Mesothelial cell of epicardium (in vitro differentiated cells): ENCODE measurements around the gene RIN2. TPM values are rescaled to one million over a fixed set of nuclear protein-coding genes. Genes with fewer than 3 reads are reported as not detected.

ENCODE experiments used
- DNase-seq, 2 experiments: peaks; one replicate each; pipeline ENCODE4 v3.0.0; 2021; ENCODE audit warnings: low spot score in 2 of 2; ENCODE audit not compliant: unreplicated experiment in 2 of 2
- H3K27ac Mint-ChIP-seq: 2 replicates; pipeline ENCODE4 v1.8.0; 2021; ENCODE audit warnings: mixed read lengths
- H3K27me3 Mint-ChIP-seq: 2 replicates; pipeline ENCODE4 v1.8.0; 2021; ENCODE audit warnings: low read depth, mixed read lengths
- H3K36me3 Mint-ChIP-seq: 2 replicates; pipeline ENCODE4 v1.8.0; 2021; ENCODE audit warnings: mixed read lengths
- H3K4me1 Mint-ChIP-seq: 2 replicates; pipeline ENCODE4 v1.8.0; 2021; ENCODE audit warnings: mixed read lengths
- H3K4me3 Mint-ChIP-seq: 2 replicates; pipeline ENCODE4 v1.8.0; 2021; ENCODE audit warnings: mild to moderate bottlenecking, moderate library complexity, mixed read lengths
- H3K9me3 Mint-ChIP-seq: 2 replicates; pipeline ENCODE4 v1.8.0; 2021; ENCODE audit warnings: mixed read lengths
- CTCF ChIP-seq: fragments of 200-600 bp; sonication (generic); IDR thresholded peaks from one replicate; pipeline ENCODE4 v1.5.0; 2021; ENCODE audit warnings: antibody characterized with exemption; ENCODE audit not compliant: unreplicated experiment
- total RNA-seq: library from RNA; stranded (reverse); gene quantifications from 3 replicates; pipeline ENCODE4 v1.2.1, GENCODE V29; 2021

RIN2 gene
- total RNA-seq, 1 donor from 2014 or later: 59.4 TPM

GRCh38 chr20:19713822-19714578 is 44.1 kb upstream of the RIN2 start:
- no peak for DNase-seq
- no peak for TF ChIP-seq CTCF
- H3K9me3 Mint-ChIP-seq: peaks cover 3% of the 10 kb centered on the region
- peaks cover 41% of the 10 kb centered on the region for H3K4me1 Mint-ChIP-seq
- H3K27me3 Mint-ChIP-seq: no peaks in the 10 kb centered on the region
- peak overlapping the region; percentile 90 for H3K27ac Mint-ChIP-seq
- H3K36me3 Mint-ChIP-seq: no peaks in the 10 kb centered on the region
- no peak overlapping the region for H3K4me3 Mint-ChIP-seq

GRCh38 chr20:19714579-19714840 is 43.5 kb upstream of the RIN2 start:
- DNase-seq: no peak
- H3K36me3 Mint-ChIP-seq: no peaks in the 10 kb centered on the region
- H3K27ac Mint-ChIP-seq: peak overlapping the region; percentile 52
- H3K4me1 Mint-ChIP-seq: peaks cover 41% of the 10 kb centered on the region
- no peak overlapping the region for H3K4me3 Mint-ChIP-seq
- TF ChIP-seq CTCF: no peak
- H3K27me3 Mint-ChIP-seq: no peaks in the 10 kb centered on the region
- H3K9me3 Mint-ChIP-seq: peaks cover 3% of the 10 kb centered on the region

DNA sequence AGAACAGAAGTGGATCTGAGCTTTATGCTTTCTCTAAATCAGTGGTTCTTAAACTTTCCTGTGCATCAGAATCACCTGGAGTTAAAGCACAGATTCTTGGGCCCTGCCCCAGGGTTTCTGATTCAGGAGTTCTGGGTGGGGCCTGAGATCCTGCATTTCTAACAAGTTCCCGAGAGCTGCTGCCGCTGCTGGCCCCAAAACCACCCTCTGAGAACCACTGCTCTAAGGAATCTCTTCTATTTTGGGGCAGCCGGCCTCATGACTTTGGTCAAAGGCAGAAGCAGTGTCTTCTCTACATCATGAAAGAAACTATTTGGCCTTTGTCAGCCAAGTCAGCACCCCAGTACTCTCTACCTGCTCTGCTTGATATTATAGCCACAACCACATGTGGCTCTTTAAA is 42.1 kb upstream of the RIN2 start:
- H3K9me3 Mint-ChIP-seq: peaks cover 3% of the 10 kb centered on the region
- no peak for DNase-seq
- no peaks in the 10 kb centered on the region for H3K36me3 Mint-ChIP-seq
- H3K27ac Mint-ChIP-seq: no peak overlapping the region
- no peak overlapping the region for H3K4me3 Mint-ChIP-seq
- H3K27me3 Mint-ChIP-seq: no peaks in the 10 kb centered on the region
- no peak for TF ChIP-seq CTCF
- peaks cover 30% of the 10 kb centered on the region for H3K4me1 Mint-ChIP-seq

GRCh38 chr20:19718880-19719279 is 39.2 kb upstream of the RIN2 start:
- no peak overlapping the region for H3K4me3 Mint-ChIP-seq
- no peaks in the 10 kb centered on the region for H3K36me3 Mint-ChIP-seq
- no peak overlapping the region for H3K27ac Mint-ChIP-seq
- peaks cover 3% of the 10 kb centered on the region for H3K9me3 Mint-ChIP-seq
- H3K4me1 Mint-ChIP-seq: peaks cover 5% of the 10 kb centered on the region
- no peak for DNase-seq
- no peak for TF ChIP-seq CTCF
- H3K27me3 Mint-ChIP-seq: no peaks in the 10 kb centered on the region

DNA sequence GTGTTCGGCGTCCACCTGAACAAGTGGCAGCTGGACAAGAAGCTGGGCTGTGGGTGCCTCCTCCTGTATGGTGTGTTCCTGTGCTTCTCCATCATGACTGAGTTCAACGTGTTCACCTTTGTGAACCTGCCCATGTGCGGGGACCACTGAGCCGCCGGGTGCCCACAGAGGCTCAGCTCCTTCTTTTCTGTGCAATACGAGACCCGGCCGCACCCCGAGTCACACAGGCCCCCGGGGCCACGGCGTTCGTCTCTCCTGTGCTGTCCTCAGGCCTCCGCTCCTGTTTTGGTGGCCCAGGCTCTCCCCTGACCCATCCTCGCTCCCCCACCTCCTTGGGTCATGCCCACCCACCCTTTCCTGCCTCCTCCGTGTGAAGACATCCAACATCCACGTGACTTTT is 37.1 kb upstream of the RIN2 start:
- Mint-ChIP-seq H3K36me3 (no peaks in the 10 kb centered on the region), H3K9me3 (peaks cover 3% of the 10 kb centered on the region)

More for the DNA sequence above, 37.1 kb upstream of the RIN2 start:
- H3K4me3 Mint-ChIP-seq: no peak overlapping the region
- H3K27me3 Mint-ChIP-seq: no peaks in the 10 kb centered on the region
- peaks cover 2% of the 10 kb centered on the region for H3K4me1 Mint-ChIP-seq
- no peak for TF ChIP-seq CTCF
- H3K27ac Mint-ChIP-seq: no peak overlapping the region
- DNase-seq: no peak
